Measurements from ENCODE around the gene WDR37. TPM values are rescaled to one million over a fixed set of nuclear protein-coding genes. Genes with fewer than 3 reads are reported as not detected.

WDR37 gene
- total and polyA plus RNA-seq, 2 donors from 2014 or later = 6.0 to 23.5 TPM

DNA sequence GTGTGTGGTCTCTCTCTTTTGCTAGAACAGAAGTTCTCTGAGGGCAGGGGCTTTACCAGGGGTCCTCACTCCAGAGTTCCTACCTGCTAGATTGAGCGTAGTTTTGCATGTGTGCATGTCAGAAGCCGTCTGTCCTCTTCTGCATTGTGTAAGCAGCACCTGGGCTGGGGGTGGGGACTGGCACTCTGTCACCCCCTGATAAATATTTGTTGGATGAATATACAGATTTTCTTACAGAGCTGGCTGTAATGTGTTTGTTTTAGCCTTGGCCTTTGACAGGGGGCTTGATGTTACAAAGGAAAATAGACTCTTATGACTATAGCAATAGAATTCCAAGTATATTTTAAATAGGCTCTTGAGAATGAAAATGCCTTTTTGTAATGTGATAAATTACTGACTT lies 46.6 kb downstream of the WDR37 start:
- peaks cover 9 to 37% (median 37%) of the 10 kb centered on the region in 3 donors for H3K36me3 ChIP-seq (ENCODE audit: control insufficient read depth in 2 of 3, insufficient read depth in 3 of 3, low read length in 3 of 3)
- TF ChIP-seq, protein P1, sequence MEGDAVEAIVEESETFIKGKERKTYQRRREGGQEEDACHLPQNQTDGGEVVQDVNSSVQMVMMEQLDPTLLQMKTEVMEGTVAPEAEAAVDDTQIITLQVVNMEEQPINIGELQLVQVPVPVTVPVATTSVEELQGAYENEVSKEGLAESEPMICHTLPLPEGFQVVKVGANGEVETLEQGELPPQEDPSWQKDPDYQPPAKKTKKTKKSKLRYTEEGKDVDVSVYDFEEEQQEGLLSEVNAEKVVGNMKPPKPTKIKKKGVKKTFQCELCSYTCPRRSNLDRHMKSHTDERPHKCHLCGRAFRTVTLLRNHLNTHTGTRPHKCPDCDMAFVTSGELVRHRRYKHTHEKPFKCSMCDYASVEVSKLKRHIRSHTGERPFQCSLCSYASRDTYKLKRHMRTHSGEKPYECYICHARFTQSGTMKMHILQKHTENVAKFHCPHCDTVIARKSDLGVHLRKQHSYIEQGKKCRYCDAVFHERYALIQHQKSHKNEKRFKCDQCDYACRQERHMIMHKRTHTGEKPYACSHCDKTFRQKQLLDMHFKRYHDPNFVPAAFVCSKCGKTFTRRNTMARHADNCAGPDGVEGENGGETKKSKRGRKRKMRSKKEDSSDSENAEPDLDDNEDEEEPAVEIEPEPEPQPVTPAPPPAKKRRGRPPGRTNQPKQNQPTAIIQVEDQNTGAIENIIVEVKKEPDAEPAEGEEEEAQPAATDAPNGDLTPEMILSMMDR (IDR thresholded peaks at IDR 0.05; ENCODE audit: borderline replicate concordance, extremely low read depth, insufficient read depth) = no peak
- no peak overlapping the region for H3K27ac ChIP-seq (ENCODE audit: low read depth in 2 of 2, low read length in 2 of 2)
- FAIRE-seq (no peak), DNase-seq (no peak)
- H3K4me1 ChIP-seq (ENCODE audit: control insufficient read depth in 2 of 3, insufficient read depth in 2 of 3, low read depth in 1 of 3, low read length in 3 of 3) = no peaks in the 10 kb centered on the region
- no peaks in the 10 kb centered on the region for H3K9me3 ChIP-seq (ENCODE audit: control insufficient read depth in 2 of 3, insufficient read depth in 1 of 3, low read length in 3 of 3)
- H3K27me3 ChIP-seq (ENCODE audit: control insufficient read depth, insufficient read depth, low read length) = no peaks in the 10 kb centered on the region
- intact Hi-C loops (cut with DNase I) = no loop called here
- no peak overlapping the region for H3K9ac ChIP-seq (ENCODE audit: low read length in 3 of 3)
- no peak overlapping the region for H3K4me3 ChIP-seq (ENCODE audit: low read length in 3 of 3)

DNA sequence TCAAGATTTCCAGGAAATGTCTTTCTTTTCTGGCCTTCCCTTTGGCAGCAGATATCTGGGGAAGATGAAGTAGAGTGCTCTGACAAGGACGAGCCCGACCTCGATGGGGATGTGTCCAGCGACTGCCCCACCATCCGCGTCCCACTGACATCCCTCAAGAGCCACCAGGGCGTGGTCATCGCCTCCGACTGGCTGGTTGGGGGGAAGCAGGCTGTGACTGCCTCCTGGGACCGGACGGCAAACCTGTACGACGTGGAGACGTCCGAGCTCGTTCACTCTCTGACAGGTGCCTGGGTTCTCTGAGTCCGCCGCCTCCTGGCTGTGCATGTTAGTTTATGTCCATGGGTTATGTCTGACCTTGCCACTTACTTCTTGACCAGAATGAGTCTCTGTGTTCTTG lies 47.4 kb downstream of the WDR37 start:
- H3K9me3 ChIP-seq (ENCODE audit: control insufficient read depth in 2 of 3, insufficient read depth in 1 of 3, low read length in 3 of 3) = no peaks in the 10 kb centered on the region
- DNase-seq (no peak), FAIRE-seq (no peak)
- H3K9ac ChIP-seq (ENCODE audit: low read length in 3 of 3) = no peak overlapping the region
- no peaks in the 10 kb centered on the region for H3K27me3 ChIP-seq (ENCODE audit: control insufficient read depth, insufficient read depth, low read length)
- H3K4me3 ChIP-seq (ENCODE audit: low read length in 3 of 3) = no peak overlapping the region
- H3K4me1 ChIP-seq (ENCODE audit: control insufficient read depth in 2 of 3, insufficient read depth in 2 of 3, low read depth in 1 of 3, low read length in 3 of 3) = no peaks in the 10 kb centered on the region
- TF ChIP-seq, protein P1 (IDR thresholded peaks at IDR 0.05; ENCODE audit: borderline replicate concordance, extremely low read depth, insufficient read depth) = no peak
- H3K36me3 ChIP-seq (ENCODE audit: control insufficient read depth in 2 of 3, insufficient read depth in 3 of 3, low read length in 3 of 3) = peaks cover 9 to 44% (median 41%) of the 10 kb centered on the region in 3 donors
- H3K27ac ChIP-seq (ENCODE audit: low read depth in 2 of 2, low read length in 2 of 2) = no peak overlapping the region
- intact Hi-C loops (cut with DNase I) = no loop called here

DNA sequence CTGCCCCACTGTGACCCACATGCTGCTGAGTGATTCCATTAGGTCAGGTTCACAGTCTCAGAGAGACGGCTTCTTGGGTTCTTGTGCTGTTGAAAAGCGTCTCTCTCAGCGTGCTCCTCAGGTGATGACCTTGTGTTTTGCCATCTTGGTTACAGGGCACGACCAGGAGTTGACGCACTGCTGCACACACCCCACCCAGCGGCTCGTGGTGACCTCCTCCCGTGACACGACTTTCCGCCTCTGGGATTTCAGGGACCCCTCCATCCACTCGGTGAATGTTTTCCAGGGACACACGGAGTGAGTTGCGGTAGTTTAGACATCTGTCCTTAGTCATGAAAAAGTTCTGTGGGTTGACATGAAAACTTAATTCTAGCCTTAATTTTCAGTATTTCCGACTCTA lies 48.8 kb downstream of the WDR37 start:
- FAIRE-seq = no peak
- TF ChIP-seq, protein P1 (IDR thresholded peaks at IDR 0.05; ENCODE audit: borderline replicate concordance, extremely low read depth, insufficient read depth) = no peak
- Histone ChIP-seq H3K4me1 (ENCODE audit: control insufficient read depth in 2 of 3, insufficient read depth in 2 of 3, low read depth in 1 of 3, low read length in 3 of 3) (no peaks in the 10 kb centered on the region), H3K9me3 (ENCODE audit: control insufficient read depth in 2 of 3, insufficient read depth in 1 of 3, low read length in 3 of 3) (no peaks in the 10 kb centered on the region), H3K9ac (ENCODE audit: low read length in 3 of 3) (no peak overlapping the region), H3K27me3 (ENCODE audit: control insufficient read depth, insufficient read depth, low read length) (no peaks in the 10 kb centered on the region), H3K4me3 (ENCODE audit: low read length in 3 of 3) (no peak overlapping the region), H3K36me3 (ENCODE audit: control insufficient read depth in 2 of 3, insufficient read depth in 3 of 3, low read length in 3 of 3) (peaks cover 9 to 48% (median 36%) of the 10 kb centered on the region in 3 donors), H3K27ac (ENCODE audit: low read depth in 2 of 2, low read length in 2 of 2) (no peak overlapping the region)
- DNase-seq = no peak
- intact Hi-C loops (cut with DNase I) = no loop called here

DNA sequence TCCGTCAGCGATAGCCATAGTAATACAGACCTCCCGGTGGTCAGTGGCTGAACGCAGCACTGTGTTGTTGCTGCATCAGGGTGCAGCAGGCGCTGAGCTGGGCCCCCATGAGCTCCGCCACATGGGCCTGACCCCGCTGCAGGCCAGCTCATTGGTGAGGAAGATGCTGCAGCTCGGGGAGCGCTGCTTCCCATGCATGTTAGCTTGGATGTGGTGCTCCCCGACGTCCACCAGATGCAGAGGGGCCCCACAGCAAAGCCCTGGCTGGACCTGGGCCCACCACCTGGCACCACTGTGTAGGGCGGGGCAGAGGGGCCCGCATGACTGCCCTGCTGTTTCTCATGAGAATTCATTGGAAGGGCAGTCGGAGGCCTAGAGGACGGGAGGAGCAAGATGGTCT lies 50.8 kb downstream of the WDR37 start:
- TF ChIP-seq, protein P1 (IDR thresholded peaks at IDR 0.05; ENCODE audit: borderline replicate concordance, extremely low read depth, insufficient read depth) = no peak
- H3K9ac ChIP-seq (ENCODE audit: low read length in 3 of 3) = no peak overlapping the region
- DNase-seq (no peak), FAIRE-seq (no peak)
- peaks cover 7 to 38% (median 31%) of the 10 kb centered on the region in 3 donors for H3K36me3 ChIP-seq (ENCODE audit: control insufficient read depth in 2 of 3, insufficient read depth in 3 of 3, low read length in 3 of 3)
- H3K27ac ChIP-seq (ENCODE audit: low read depth in 2 of 2, low read length in 2 of 2) = no peak overlapping the region
- H3K4me1 ChIP-seq (ENCODE audit: control insufficient read depth in 2 of 3, insufficient read depth in 2 of 3, low read depth in 1 of 3, low read length in 3 of 3) = no peaks in the 10 kb centered on the region
- H3K27me3 ChIP-seq (ENCODE audit: control insufficient read depth, insufficient read depth, low read length) = no peaks in the 10 kb centered on the region
- no peaks in the 10 kb centered on the region for H3K9me3 ChIP-seq (ENCODE audit: control insufficient read depth in 2 of 3, insufficient read depth in 1 of 3, low read length in 3 of 3)
- intact Hi-C loops (cut with DNase I) = no loop called here
- no peak overlapping the region for H3K4me3 ChIP-seq (ENCODE audit: low read length in 3 of 3)

All from kidney (tissue), 14 donors.